ENCODE measurements around the gene ZNG1A.

ZNG1A gene

DNA sequence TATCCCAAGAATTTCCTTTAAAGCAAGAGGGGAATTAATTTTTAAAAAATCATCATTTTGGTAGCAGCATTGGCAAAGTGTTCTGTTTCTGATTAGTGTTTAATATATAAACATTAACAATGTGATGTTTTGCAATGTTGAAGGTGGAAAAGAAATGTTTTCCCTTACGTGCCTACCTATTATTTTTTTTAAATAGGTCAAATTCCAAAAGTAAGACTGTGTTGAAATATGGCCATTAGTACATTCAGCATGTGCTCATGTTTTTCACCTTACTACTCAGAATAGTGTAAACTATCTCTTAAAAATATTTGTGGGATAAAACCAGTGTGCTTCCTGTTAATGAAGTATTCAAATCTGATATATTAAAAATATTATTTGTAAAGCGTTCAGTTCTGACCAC, 39.1 kb upstream of the ZNG1A start:
- no peak for TF ChIP-seq CREB1 (IDR thresholded peaks at IDR 0.05; ENCODE audit: low read depth)
- no peak for TF ChIP-seq NFIC (IDR thresholded peaks at IDR 0.05)
- no peak for TF ChIP-seq ZBTB7A (IDR thresholded peaks at IDR 0.05; ENCODE audit: low read depth)
- TF ChIP-seq YY1 (IDR thresholded peaks at IDR 0.05; ENCODE audit: low read depth), result no peak
- TF ChIP-seq TCF12 (IDR thresholded peaks at IDR 0.05; ENCODE audit: low read depth), result no peak
- TF ChIP-seq EGR1 (IDR thresholded peaks at IDR 0.05), result no peak
- TF ChIP-seq, protein P1, sequence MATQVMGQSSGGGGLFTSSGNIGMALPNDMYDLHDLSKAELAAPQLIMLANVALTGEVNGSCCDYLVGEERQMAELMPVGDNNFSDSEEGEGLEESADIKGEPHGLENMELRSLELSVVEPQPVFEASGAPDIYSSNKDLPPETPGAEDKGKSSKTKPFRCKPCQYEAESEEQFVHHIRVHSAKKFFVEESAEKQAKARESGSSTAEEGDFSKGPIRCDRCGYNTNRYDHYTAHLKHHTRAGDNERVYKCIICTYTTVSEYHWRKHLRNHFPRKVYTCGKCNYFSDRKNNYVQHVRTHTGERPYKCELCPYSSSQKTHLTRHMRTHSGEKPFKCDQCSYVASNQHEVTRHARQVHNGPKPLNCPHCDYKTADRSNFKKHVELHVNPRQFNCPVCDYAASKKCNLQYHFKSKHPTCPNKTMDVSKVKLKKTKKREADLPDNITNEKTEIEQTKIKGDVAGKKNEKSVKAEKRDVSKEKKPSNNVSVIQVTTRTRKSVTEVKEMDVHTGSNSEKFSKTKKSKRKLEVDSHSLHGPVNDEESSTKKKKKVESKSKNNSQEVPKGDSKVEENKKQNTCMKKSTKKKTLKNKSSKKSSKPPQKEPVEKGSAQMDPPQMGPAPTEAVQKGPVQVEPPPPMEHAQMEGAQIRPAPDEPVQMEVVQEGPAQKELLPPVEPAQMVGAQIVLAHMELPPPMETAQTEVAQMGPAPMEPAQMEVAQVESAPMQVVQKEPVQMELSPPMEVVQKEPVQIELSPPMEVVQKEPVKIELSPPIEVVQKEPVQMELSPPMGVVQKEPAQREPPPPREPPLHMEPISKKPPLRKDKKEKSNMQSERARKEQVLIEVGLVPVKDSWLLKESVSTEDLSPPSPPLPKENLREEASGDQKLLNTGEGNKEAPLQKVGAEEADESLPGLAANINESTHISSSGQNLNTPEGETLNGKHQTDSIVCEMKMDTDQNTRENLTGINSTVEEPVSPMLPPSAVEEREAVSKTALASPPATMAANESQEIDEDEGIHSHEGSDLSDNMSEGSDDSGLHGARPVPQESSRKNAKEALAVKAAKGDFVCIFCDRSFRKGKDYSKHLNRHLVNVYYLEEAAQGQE (IDR thresholded peaks at IDR 0.05; ENCODE audit: low read depth), result no peak

DNA sequence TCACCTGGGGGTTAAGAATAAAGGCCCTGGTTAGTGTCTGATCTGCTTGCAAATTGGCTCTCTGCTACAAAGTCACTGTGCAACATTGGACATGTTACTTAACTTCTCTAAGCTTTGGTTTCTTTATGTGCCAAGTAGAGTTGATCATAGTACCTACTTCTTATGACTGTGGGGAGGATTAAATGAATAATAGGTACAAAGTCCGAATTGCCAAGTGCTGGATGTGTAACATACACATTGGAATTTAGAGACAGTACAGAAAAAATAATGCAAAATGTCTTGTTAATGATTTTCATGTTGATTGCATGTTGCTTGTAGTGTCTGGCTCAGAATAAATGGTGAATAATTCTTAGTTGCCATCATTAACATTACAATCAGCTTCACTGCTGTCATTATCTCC, 38.0 kb upstream of the ZNG1A start:
- TF ChIP-seq TAF1 (IDR thresholded peaks at IDR 0.05; ENCODE audit: low read depth) (no peak), YY1 (IDR thresholded peaks at IDR 0.05; ENCODE audit: low read depth) (no peak), TCF12 (IDR thresholded peaks at IDR 0.05; ENCODE audit: low read depth) (no peak), ZBTB7A (IDR thresholded peaks at IDR 0.05; ENCODE audit: low read depth) (no peak), TEAD4 (IDR thresholded peaks at IDR 0.05) (no peak), FOXM1 (IDR thresholded peaks at IDR 0.05; ENCODE audit: borderline replicate concordance, low read depth) (no peak), NFIC (IDR thresholded peaks at IDR 0.05) (no peak), CREB1 (IDR thresholded peaks at IDR 0.05; ENCODE audit: low read depth) (no peak), CEBPB (IDR thresholded peaks at IDR 0.05) (no peak), EGR1 (IDR thresholded peaks at IDR 0.05) (no peak), EP300 (IDR thresholded peaks at IDR 0.05; ENCODE audit: borderline replicate concordance) (no peak), RAD21 (IDR thresholded peaks at IDR 0.05; ENCODE audit: low read depth) (no peak)
- TF ChIP-seq, protein P1 (IDR thresholded peaks at IDR 0.05; ENCODE audit: low read depth), result no peak
- TF ChIP-seq, protein P2, sequence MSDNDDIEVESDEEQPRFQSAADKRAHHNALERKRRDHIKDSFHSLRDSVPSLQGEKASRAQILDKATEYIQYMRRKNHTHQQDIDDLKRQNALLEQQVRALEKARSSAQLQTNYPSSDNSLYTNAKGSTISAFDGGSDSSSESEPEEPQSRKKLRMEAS (IDR thresholded peaks at IDR 0.05), result no peak
- TF ChIP-seq, protein P3, sequence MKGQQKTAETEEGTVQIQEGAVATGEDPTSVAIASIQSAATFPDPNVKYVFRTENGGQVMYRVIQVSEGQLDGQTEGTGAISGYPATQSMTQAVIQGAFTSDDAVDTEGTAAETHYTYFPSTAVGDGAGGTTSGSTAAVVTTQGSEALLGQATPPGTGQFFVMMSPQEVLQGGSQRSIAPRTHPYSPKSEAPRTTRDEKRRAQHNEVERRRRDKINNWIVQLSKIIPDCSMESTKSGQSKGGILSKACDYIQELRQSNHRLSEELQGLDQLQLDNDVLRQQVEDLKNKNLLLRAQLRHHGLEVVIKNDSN (IDR thresholded peaks at IDR 0.05), result no peak

DNA sequence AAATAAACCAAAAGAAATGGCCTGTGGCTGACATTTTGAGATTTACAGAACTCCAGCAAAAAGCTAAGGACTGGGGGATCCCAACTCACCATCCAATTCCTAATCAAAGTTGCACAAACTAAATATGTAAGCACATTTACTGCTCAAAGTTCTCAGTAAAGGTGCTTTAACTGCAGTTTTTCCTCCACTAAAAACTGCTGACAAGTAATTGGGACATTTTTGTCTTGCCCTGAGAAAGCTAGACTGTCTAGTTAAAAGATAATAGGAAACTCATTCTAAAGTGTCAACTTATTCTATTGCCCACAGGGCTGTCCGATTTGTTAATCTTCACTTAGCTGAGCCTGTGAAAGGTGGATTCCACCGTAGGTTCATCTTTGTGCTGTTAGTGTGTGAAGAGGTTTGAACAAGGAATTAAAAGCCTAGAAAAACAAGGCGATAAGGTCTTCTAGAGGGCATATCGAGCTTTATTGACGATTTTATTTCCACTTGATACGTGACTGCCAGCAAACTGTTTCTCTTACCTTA, 36.8 kb upstream of the ZNG1A start:
- TF ChIP-seq NFIC (IDR thresholded peaks at IDR 0.05) (no peak), RAD21 (IDR thresholded peaks at IDR 0.05; ENCODE audit: low read depth) (no peak), EP300 (IDR thresholded peaks at IDR 0.05; ENCODE audit: borderline replicate concordance) (no peak), TEAD4 (IDR thresholded peaks at IDR 0.05) (no peak), TAF1 (IDR thresholded peaks at IDR 0.05; ENCODE audit: low read depth) (no peak)
- TF ChIP-seq, protein P3 (IDR thresholded peaks at IDR 0.05), result no peak
- TF ChIP-seq, protein P1 (IDR thresholded peaks at IDR 0.05; ENCODE audit: low read depth), result no peak

DNA sequence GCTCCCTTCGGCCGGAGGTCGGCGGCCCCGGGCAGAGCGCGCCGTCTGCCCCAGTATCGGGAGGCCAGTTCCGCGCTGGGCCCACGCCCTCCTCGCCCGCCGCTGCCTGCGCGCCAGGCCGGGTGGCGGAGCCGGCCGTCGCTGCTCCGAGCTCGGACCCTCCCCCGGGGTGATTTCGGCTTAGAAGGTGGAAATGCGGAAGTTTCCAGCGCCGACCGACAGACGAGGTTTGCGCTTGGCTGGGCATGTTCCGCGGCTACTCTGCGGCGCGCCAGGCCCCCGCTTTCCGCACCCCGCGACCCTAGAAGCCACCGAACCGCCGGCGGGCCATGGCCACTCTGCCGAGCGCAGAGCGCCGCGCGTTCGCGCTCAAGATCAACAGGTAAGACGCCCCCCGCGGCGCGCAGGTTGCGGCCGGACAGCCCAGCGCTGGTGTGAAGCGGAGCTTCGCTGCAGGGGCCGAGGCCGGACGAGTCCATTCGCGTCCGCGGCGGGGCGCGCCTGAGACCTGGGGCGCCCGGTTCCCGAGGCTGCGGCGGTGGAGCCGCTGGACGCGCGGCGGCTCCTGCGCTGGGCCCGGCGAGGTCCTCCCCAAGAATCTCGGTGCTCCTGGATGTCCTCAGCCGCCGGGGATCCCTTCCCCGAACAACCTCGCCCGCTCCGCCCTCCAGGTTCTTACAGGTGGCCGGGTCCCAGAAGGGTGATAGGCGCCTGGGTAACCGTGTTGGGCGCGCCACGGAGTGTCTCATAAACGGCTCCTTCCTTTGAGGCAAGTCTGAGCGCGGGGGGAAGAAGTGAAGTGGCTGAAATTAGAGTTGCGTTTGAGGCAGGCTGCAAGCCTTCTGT, 36.0 kb upstream of the ZNG1A start, which contains the start of gene DOCK8:
DOCK8 (plus strand) TSS at position 218 of the 846 bp plus-strand sequence; CDS start at position 330, 112 bp downstream.
- TF ChIP-seq YY1 (IDR thresholded peaks at IDR 0.05; ENCODE audit: low read depth) (no peak), TAF1 (IDR thresholded peaks at IDR 0.05; ENCODE audit: low read depth) (peak; percentile 66; the same call in 1 of the 2 replicates), CEBPB (IDR thresholded peaks at IDR 0.05) (no peak), RAD21 (IDR thresholded peaks at IDR 0.05; ENCODE audit: low read depth) (peak; percentile 32; the same call in 1 of the 2 replicates), CREB1 (IDR thresholded peaks at IDR 0.05; ENCODE audit: low read depth) (no peak), EP300 (IDR thresholded peaks at IDR 0.05; ENCODE audit: borderline replicate concordance) (no peak), TCF12 (IDR thresholded peaks at IDR 0.05; ENCODE audit: low read depth) (0 out of 2 replicates have a peak, but pooled peaks have one; percentile 19), NFIC (IDR thresholded peaks at IDR 0.05) (peak; percentile 24; the same call in 1 of the 2 replicates)
- TF ChIP-seq, protein P3 (IDR thresholded peaks at IDR 0.05), result no peak
- TF ChIP-seq, protein P2 (IDR thresholded peaks at IDR 0.05), result 0 out of 2 replicates have a peak, but pooled peaks have one; percentile 34
- TF ChIP-seq, protein P1 (IDR thresholded peaks at IDR 0.05; ENCODE audit: low read depth), result no peak
